GM19395 (cell line): ENCODE measurements around the gene HSFX4.
A peak's percentile ranks its signal among the peaks of the same experiment; 100 is the strongest.
"Not testable (repeated sequence)": the region's sequence is repeated elsewhere in the genome, so short reads cannot be mapped to it uniquely, and the experiment has no call there.

Experiments used
- ATAC-seq: cut with Tn5 transposase; IDR thresholded peaks from one replicate; pipeline ENCODE4 v1.9.1; 2021; ENCODE audit warnings: mild to moderate bottlenecking, moderate library complexity; ENCODE audit not compliant: unreplicated experiment

The HSFX4 gene, protein sequence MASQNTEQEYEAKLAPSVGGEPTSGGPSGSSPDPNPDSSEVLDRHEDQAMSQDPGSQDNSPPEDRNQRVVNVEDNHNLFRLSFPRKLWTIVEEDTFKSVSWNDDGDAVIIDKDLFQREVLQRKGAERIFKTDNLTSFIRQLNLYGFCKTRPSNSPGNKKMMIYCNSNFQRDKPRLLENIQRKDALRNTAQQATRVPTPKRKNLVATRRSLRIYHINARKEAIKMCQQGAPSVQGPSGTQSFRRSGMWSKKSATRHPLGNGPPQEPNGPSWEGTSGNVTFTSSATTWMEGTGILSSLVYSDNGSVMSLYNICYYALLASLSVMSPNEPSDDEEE

DNA sequence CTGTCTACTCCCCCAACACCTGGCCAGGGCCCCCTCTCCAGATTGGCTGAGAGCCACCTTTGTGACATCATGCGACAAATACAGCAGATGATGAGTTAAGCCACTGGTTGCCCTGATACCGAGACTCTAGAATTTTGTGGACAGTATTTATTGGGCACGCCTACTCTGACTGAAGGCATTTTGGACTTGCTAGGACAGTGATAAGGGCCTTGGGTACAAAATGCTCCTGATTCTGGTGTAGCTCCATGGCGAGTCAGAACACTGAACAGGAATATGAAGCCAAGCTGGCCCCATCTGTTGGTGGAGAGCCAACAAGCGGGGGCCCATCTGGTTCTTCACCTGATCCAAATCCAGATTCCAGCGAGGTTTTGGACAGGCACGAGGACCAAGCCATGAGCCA is at the start of gene HSFX4:
Gene HSFX4 (plus strand): TSS at position 174 of the 400 bp plus-strand sequence. CDS start 72 bp downstream, at position 246.
- ATAC-seq = not testable (repeated sequence)

DNA sequence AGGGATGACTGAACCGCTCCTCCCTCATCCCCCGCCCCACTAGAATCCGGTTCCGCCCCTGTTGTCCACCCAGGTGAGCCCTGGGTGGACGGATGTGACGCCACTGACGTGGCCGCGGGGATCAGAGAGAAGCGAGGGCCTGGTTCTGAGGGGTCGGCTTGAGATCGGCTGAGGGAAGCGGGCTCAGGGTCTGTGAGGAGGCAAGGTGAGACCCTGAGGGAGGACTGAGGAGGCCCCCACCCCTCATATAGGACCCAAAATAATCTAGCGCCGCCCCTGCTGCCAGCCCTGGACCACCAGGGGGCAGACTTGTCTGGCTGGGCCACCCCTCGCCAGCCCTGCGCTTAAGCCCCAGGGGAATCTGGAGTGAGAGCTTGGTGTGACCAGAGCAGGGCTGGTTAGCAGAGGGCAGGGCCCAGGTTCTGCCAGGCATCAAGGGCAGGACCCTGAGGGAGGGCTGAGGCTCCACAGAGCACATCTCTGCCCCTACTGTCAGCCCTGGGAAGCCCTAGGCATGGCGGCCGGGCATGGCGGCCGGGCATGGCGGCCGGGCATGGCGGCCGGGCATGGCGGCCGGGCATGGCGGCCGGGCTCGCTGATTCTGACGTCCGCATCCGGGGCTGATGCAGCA is 48.2 kb upstream of the HSFX4 start, which contains the start of gene MAGEA8:
Gene MAGEA8 (plus strand): TSS at position 103 of the 631 bp plus-strand sequence. CDS start 3,090 bp downstream, outside the sequence.
- ATAC-seq = no peak

GRCh38 chrX:149890828-149891227 is 38.5 kb upstream of the HSFX4 start:
- ATAC-seq = not testable (repeated sequence)

DNA sequence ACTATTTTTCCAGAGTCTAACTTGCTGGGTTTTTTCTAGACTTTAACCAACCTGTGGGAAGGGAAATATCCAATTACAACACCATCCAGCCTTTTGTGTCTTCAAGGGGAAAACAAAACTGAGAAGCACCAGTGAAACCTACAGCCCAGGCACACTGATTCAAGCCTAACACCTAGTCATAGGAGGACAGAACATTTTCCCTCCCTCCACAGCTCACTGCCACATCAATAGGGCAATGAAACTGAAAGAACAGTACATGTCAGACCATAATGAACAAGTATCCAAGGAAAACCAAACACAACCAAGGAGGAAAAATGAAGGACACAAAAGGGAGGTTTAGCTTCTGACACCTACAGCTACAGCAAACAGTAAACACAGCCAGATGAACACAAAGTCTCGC is 30.8 kb upstream of the HSFX4 start:
- ATAC-seq = no peak

DNA sequence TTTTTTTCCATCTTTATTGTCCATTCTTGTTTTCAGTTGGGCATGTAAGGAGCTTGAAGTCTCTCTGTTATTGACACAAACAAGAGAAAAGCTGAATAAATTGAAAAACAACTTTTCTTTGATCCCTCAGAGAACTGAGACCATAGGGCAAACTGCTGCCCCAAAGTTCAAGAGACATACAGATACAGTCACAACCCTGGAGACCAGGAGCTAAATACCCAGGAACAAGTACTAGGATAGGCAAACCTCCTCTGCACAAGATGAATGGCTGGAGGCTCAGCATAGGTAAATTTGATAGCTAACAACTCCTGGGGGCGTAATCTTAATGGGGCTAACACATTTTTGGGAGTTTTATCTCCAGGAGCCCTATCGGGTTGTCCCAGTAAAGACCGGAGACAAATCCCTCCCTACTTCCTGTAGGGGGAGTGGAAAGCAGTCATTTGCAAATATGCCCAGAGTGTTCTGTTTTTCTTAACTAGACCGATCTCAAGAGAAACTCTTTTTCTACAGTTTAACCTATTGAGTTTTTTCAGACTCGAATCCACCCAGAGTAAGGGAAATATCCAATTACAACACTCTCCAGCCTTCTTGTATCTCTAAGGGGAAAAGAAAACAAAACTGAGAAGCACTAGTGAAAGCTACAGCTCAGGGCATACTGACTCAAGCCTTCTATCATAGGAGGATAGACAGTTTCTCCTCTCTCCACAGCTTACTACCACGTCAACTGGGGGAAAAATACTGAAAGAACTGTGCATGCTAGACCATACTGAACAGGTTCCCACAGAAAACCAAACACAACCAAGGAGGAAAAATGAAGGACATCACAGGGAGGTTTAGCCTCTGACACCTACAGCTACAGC is 25.3 kb upstream of the HSFX4 start:
- ATAC-seq = peak; percentile 83

DNA sequence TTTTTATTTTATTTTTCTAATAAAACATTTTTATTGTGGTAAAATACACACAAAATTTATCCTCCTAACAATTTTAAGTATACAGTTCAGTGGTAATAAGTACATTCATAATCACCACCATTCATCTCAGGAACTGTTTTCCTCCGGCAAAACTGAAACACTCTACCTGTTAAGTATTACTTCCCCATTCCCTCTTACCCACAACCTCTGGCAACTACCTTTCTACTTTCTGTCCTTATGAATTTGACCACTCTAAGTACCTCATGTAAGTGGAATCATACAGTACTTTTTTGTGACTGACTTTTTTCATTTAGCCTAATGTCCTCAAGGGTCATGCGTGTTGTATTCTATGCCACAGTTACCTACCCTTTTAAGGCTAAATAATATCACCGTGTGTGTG is 21.1 kb upstream of the HSFX4 start:
- ATAC-seq = peak; percentile 63

DNA sequence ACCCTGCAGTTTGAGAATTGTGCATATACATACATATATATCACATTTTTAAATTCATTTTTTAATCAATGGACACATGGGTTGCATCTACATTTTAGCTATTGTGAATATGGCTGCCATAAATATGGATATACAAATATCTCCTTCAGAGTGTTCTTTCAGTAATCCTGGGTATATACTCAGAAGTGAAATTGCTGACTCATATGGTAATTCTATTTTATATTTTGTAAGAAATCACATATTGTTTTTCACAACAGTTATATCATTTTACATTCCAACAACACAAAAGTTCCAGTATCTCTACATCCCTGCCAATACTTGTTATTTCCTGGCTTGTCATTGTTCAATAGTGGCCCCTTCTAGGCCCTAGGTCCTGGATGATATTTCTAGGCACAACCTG is 20.6 kb upstream of the HSFX4 start:
- ATAC-seq = no peak

DNA sequence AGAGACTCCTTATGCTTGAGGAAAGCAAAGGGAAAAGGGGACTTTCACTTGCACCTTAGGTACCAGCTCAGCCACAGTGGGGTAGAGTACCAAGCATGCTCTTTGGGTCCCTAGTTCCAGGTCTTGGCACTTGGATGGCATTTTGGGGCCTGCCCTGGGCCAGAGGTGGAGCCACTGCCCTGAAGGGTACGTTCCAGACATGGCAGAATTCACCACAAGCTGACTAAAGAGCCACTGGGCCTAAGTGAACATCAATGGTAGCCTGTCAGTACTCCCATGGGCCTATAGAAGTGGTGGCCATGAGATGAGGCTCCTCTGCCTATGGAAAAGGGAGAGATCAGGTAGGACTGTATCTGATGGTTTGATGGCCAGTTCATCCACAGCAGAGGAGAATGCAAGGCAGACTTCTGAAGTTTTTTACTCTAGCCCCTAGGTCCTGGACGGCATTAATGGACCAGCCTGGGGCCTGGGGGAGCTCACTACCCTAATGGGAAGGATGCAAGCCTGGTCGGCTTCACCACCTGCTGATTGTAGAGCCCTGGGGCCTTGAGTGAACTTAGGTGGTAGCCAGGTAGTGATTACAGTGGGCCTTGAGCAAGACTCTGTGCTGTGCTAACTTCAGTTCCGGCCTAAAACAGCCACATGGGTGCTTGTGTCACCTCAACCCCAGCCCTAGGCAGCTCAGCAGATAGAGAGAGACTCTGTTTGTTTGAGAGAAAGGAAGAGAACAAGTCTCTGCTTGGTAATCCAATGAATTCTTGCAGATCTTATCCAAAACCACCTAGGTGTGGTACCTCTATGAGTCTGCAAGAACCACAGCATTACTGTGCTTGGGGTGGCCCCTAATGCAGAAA is 19.8 kb upstream of the HSFX4 start:
- ATAC-seq = no peak

GRCh38 chrX:149910178-149910695 is 19.1 kb upstream of the HSFX4 start:
- no peak for ATAC-seq

GRCh38 chrX:149916745-149917392 is 12.5 kb upstream of the HSFX4 start:
- ATAC-seq = no peak

DNA sequence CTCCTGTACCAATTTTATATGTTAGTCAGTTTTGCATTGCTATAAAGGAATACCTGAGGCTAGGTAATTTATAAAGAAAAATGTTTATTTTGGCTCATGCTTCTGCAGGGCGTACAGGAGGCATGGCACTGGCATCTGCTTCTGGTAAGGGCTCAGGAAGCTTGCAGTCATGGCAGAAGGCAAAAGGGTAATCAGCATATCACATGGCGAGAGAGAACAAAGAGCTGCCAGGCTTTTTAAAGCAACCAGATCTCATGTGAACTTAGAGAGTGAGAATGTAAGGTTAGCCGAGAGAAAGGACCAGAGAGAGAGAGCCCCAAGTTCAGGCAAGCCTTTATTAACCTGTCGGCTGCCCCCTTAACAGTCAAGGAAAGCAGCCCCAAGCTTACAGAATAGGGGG is 5.5 kb upstream of the HSFX4 start:
- ATAC-seq = not testable (repeated sequence)

DNA sequence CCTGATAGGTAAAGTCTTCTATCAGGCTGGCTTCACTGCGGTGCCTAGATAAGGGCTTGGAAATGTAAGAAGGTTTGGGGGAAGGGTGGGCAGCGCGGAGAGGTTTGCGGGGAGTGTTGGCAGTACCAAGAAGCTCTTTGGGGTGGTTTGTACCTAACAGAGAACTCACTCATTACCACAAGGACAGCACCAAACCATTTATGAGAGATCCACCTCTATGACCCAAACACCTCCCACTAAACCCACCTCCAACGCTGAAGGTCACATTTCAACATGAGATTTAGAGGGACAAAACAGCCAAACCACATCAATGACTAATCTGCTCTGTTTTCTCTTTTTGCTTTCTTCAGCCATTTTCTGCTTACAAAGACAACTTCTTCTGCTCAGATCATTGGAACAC is 4.9 kb upstream of the HSFX4 start:
- not testable (repeated sequence) for ATAC-seq

DNA sequence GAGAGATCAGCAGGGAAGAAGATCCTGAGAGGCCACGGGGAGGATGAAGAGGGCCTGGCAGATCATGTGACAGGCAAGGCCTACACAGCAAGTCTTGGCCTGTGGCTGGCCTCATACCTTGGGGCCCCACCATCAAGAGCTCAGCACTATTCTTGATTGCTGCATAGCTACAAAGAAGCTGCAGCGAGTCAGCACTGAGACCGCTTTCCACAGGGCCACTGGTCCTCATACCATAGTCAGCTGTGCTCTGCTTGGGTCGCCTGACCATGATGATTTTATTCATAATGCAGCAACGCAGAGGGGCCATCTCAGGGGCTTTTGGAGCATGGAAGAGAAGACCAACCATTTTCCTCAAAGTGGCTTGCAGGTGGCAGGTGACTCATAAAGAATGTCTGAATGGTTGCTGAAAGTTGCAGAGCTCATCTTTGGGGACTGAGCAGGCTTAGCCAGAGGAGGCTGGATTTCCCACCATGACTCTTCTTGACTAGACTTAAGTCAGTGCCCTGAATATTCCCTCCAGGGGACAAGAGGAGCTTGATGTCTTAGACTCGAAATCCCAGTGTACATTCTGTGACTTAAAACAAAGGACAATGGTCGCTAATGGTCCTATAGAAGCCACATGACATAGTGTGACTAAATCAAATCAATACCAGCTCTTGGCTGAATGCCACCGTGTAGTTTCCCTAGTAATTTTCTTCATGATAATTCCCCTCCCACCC is 2.0 kb upstream of the HSFX4 start:
- ATAC-seq = not testable (repeated sequence)

DNA sequence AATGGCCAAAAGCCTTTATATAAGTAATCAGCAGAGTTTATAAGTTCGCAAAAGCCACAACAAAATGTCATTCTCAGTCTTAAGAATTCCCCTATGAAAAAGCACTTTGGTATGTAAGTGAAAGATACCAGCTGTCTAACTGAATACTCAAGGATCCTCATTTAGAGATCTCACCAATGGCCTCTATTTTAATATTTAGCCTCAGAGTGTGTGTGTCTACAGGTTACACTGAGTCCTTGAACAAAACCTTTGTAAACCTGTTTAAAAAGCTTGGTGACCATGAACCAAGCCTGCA is 1.5 kb upstream of the HSFX4 start:
- ATAC-seq = not testable (repeated sequence)

- ATAC-seq = not testable (repeated sequence)
Observed at GRCh38 chrX:149928635-149929034, 738 bp upstream of the HSFX4 start.

DNA sequence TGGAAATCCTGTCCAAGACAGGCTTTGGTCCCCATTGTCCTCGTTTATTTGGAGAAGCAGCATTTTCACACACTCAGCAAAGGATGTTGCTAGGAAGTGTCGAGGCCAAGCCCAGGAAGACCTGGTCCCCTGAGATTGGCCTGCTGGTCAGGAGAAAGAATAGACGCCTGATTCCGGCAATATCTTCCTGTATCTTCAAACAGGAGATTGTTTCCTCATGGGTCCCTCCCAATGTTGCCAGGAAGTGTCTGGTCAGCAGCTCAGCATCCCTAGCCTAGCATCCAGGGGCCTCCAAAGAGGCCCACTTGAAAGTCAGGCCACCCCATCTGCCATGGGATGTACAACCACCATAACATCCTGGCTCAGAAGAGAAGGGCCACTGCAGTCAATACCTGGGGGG is 2.0 kb downstream of the HSFX4 start:
- ATAC-seq = not testable (repeated sequence)

GRCh38 chrX:149932150-149932549 is 2.8 kb downstream of the HSFX4 start:
- ATAC-seq = not testable (repeated sequence)

DNA sequence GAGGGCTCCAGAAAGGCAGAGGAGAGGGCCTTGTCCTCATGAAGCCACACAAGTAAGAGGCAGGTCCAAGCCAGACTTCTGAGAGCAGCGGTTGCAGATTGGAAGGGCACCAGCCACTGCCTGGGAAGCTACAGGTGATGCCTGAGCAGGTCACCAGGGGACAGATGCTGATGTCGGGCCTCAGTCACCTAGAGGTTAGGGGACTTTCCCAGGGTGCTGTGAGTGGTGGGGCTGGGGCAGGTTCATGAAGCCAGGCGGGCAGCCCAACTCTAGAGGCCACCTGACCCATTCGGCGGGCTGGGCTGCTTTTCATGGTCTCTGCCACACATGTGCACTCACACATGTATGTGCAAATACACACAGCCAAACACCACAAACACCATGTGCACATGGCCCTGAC is 3.6 kb downstream of the HSFX4 start:
- not testable (repeated sequence) for ATAC-seq

GRCh38 chrX:149933547-149933946 is 4.2 kb downstream of the HSFX4 start:
- not testable (repeated sequence) for ATAC-seq
